Stimulated activated CD8-positive, alpha-beta memory T cell treated with anti-CD3 and anti-CD28 coated beads, Interleukin-2, amount 100 ng/mL, for 1 hour (primary cell): ENCODE measurements around the gene TMEM225B.
"Not testable (repeated sequence)": the region's sequence is repeated elsewhere in the genome, so short reads cannot be mapped to it uniquely, and the experiment has no call there.

ENCODE experiments used
- DNase-seq, 2 donors: peaks; one replicate each; pipeline ENCODE4 v3.0.0-alpha.2; 2020; ENCODE audit warnings: low read depth in 2 of 2

TMEM225B gene

GRCh38 chr7:99579281-99579955 is 18.6 kb upstream of the TMEM225B start:
- DNase-seq: no peak

- DNase-seq: peak; percentile 16 to 45
These were observed 17.9 kb upstream of the TMEM225B start for GRCh38 chr7:99579956-99580777.

- not testable (repeated sequence) for DNase-seq
These were observed 17.2 kb upstream of the TMEM225B start for GRCh38 chr7:99580778-99581332.

- no peak for DNase-seq
These were observed 9.2 kb upstream of the TMEM225B start for GRCh38 chr7:99588868-99589267.

- DNase-seq: no peak
These were observed 2.9 kb upstream of the TMEM225B start for GRCh38 chr7:99594948-99595745.

GRCh38 chr7:99596408-99596955 is 1.6 kb upstream of the TMEM225B start:
- DNase-seq: no peak

GRCh38 chr7:99599836-99600235 is 1.8 kb downstream of the TMEM225B start:
- DNase-seq: no peak

- no peak for DNase-seq
These were observed 3.7 kb downstream of the TMEM225B start for GRCh38 chr7:99601656-99602310.

GRCh38 chr7:99605527-99605926 is 7.5 kb downstream of the TMEM225B start:
- DNase-seq: no peak

- DNase-seq: no peak
These were observed 8.5 kb downstream of the TMEM225B start for GRCh38 chr7:99606531-99606930.

GRCh38 chr7:99607548-99607947 is 9.5 kb downstream of the TMEM225B start:
- DNase-seq: no peak

- DNase-seq: no peak
These were observed 16.4 kb downstream of the TMEM225B start for GRCh38 chr7:99614495-99614894.

- no peak for DNase-seq
These were observed 17.9 kb downstream of the TMEM225B start for GRCh38 chr7:99615989-99616358.

GRCh38 chr7:99616359-99617191 is 18.5 kb downstream of the TMEM225B start, which contains the start of gene ZSCAN25:
Gene ZSCAN25, plus strand, starts transcription at chr7:99616946. Its CDS starts 2,661 bp downstream, at chr7:99619607.
- peak; percentile 67 to 75 for DNase-seq

GRCh38 chr7:99617192-99617781 is 19.2 kb downstream of the TMEM225B start:
- no peak for DNase-seq

GRCh38 chr7:99618726-99619125 is 20.7 kb downstream of the TMEM225B start:
- no peak for DNase-seq

- no peak for DNase-seq
These were observed 21.6 kb downstream of the TMEM225B start for GRCh38 chr7:99619571-99620130.

GRCh38 chr7:99621271-99621670 is 23.2 kb downstream of the TMEM225B start:
- no peak for DNase-seq

- DNase-seq: no peak
These were observed 24.5 kb downstream of the TMEM225B start for GRCh38 chr7:99622596-99622995.
